Breast epithelium (tissue), 4 donors: Measurements from ENCODE around the gene NPHP4. TPM values are rescaled to one million over a fixed set of nuclear protein-coding genes. Genes with fewer than 3 reads are reported as not detected.

Experiments
- DNase-seq, 2 donors: peaks; one replicate each; pipeline ENCODE4 v3.0.0-alpha.2; 2019; ENCODE audit warnings: low spot score in 2 of 2
- H3K27ac ChIP-seq, 2 donors: fragments of 200-600 bp; sonication (generic) in 1 of 2; one replicate each; pipeline ENCODE4 v1.5.1; 2016 to 2019; ENCODE audit warnings: mild to moderate bottlenecking in 1 of 2
- H3K27me3 ChIP-seq, 2 donors: fragments of 200-600 bp; sonication (generic) in 1 of 2; one replicate each; pipeline versions ENCODE4 v1.5.1 to v1.6.0; 2017 to 2019; ENCODE audit warnings: control low read depth in 1 of 2, mild to moderate bottlenecking in 1 of 2
- H3K36me3 ChIP-seq: fragments of 200-600 bp; one replicate; pipeline ENCODE4 v1.5.1; 2019
- H3K4me1 ChIP-seq, 2 donors: fragments of 200-600 bp; sonication (generic); one replicate each; pipeline ENCODE4 v1.5.1; 2016 to 2019; ENCODE audit warnings: control low read depth in 1 of 2
- H3K4me3 ChIP-seq, 3 donors: fragments of 200-600 bp; sonication (generic); 1 replicate in 2 of 3; 2 replicates in 1 of 3; pipeline ENCODE4 v1.5.1; 2016 to 2019; ENCODE audit warnings: mild to moderate bottlenecking in 3 of 3, moderate library complexity in 2 of 3
- H3K9me3 ChIP-seq, 2 donors: fragments of 200-600 bp; sonication (generic) in 1 of 2; one replicate each; pipeline ENCODE4 v1.5.1; 2016 to 2019; ENCODE audit warnings: control low read depth in 1 of 2
- POLR2A ChIP-seq: fragments of 450-650 bp; IDR thresholded peaks from one replicate; pipeline ENCODE4 v1.6.1; 2016; ENCODE audit warnings: antibody characterized with exemption, mild to moderate bottlenecking, moderate library complexity
- POLR2AphosphoS5 ChIP-seq, 3 donors: sonication (generic); formaldehyde crosslinking; IDR thresholded peaks; one replicate each; pipeline ENCODE4 v1.6.1; 2017; ENCODE audit warnings: antibody characterized with exemption in 3 of 3
- intact Hi-C: fragments of 100-400 bp; cut with DNase I; formaldehyde crosslinking; loops from one replicate; pipeline ENCODE4 v1.15.1; 2023; ENCODE audit warnings: low total_unique reads
- total RNA-seq, 3 donors: library from RNA; depleted of rRNA; stranded (reverse); fragments of >200 nt; gene quantifications; one replicate each; pipeline ENCODE4 v1.1.0, GENCODE V29; 2016
- TF ChIP-seq, protein P1 (sequence below), 3 donors: fragments of 450-650 bp; IDR thresholded peaks; one replicate each; pipeline ENCODE4 v1.5.1; 2016 to 2017; ENCODE audit warnings: antibody characterized with exemption in 3 of 3, mild to moderate bottlenecking in 3 of 3, moderate library complexity in 3 of 3

NPHP4 gene
- total RNA-seq, 3 donors from 2014 or later: 7.0 to 18.7 (median 18.1) TPM

DNA sequence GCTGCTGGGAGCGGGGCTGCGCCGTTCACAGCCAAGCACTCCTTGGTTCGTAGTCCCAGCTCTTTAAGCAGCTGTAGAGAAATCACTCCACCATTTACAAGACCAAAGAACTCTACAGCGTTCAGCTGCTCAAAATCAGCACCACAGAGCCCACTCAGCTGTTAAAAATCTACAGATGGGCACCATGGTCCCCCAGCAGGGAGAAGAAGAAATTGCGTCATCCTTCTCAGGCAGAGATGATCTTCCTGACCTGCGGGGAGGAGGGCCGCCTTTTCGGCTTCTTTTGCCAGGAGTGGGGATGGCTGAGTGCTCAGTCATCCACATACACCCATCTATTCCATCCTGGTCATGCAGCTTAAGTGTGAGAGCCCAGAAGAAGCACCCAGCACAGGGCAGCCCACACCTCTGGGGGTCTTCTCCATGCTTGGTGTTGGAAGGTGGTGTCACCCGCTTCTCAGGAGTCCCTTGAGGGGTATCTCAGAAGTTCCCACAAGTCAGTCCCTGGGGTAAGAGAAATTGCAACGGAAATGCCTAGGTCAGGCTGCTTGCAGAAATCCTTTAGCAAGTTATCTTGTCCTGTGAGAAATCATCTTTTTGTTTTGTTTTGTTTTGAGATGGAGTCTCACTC, 163.8 kb downstream of the NPHP4 start:
- no peak for DNase-seq
- Histone ChIP-seq H3K27me3 (peaks cover 0 to 32% of the 10 kb centered on the region in 2 donors), H3K4me3 (no peak overlapping the region), H3K36me3 (no peaks in the 10 kb centered on the region), H3K27ac (no peak overlapping the region), H3K9me3 (peaks cover 0 to 4% of the 10 kb centered on the region in 2 donors), H3K4me1 (no peaks in the 10 kb centered on the region)
- intact Hi-C loops: no loop called here
- TF ChIP-seq, protein P1, sequence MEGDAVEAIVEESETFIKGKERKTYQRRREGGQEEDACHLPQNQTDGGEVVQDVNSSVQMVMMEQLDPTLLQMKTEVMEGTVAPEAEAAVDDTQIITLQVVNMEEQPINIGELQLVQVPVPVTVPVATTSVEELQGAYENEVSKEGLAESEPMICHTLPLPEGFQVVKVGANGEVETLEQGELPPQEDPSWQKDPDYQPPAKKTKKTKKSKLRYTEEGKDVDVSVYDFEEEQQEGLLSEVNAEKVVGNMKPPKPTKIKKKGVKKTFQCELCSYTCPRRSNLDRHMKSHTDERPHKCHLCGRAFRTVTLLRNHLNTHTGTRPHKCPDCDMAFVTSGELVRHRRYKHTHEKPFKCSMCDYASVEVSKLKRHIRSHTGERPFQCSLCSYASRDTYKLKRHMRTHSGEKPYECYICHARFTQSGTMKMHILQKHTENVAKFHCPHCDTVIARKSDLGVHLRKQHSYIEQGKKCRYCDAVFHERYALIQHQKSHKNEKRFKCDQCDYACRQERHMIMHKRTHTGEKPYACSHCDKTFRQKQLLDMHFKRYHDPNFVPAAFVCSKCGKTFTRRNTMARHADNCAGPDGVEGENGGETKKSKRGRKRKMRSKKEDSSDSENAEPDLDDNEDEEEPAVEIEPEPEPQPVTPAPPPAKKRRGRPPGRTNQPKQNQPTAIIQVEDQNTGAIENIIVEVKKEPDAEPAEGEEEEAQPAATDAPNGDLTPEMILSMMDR (IDR thresholded peaks at IDR 0.05): no peak
- no peak for TF ChIP-seq POLR2AphosphoS5 (IDR thresholded peaks at IDR 0.05)

DNA sequence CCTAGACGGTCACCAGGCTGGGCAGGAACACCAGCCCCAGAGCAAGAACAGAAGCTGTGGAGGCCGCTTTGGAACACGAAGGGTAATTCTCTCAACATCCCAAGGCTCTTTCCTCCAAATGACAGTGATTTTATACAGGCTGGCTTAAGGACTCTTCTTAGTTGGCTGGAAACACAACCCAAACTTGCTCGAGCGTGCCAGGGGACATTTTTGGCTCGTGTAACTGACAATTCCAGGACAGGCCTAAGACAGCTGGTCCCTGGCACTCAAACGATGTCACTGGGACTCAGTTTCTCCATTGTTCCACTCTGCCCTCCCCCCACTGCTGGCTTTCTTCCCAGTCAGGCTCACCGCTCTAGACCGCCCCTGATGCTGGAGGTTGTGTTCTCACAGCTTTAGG, 164.7 kb downstream of the NPHP4 start:
- TF ChIP-seq POLR2AphosphoS5 (IDR thresholded peaks at IDR 0.05): no peak
- TF ChIP-seq POLR2A: no peak
- TF ChIP-seq, protein P1 (IDR thresholded peaks at IDR 0.05): no peak
- no peak for DNase-seq
- no peaks in the 10 kb centered on the region for H3K4me1 ChIP-seq
- H3K36me3 ChIP-seq: no peaks in the 10 kb centered on the region
- peaks cover 0 to 4% of the 10 kb centered on the region in 2 donors for H3K9me3 ChIP-seq
- H3K27me3 ChIP-seq: peaks cover 0 to 30% of the 10 kb centered on the region in 2 donors
- no peak overlapping the region for H3K27ac ChIP-seq
- no peak overlapping the region for H3K4me3 ChIP-seq
- intact Hi-C loops: no loop called here

DNA sequence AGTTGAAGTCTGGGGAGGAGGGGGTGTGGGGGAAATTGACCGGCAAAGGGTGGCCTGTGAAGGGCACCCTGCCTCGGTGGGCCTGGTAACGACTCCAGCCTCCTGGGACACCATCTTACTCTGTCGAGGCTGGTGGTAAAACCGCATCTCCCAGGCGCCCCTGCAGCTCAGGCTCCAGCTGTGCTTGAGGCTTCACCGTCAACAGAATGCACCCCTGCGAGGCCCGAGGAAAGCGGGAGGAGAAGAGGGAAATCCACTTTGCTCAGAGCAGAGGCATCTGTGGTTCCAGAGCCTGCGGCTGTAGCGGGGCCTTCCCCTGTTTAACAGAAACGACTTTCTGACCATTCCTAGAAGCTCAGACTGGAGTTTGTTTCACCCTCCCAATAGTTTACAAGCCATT, 165.6 kb downstream of the NPHP4 start:
- Histone ChIP-seq H3K36me3 (no peaks in the 10 kb centered on the region), H3K4me1 (no peaks in the 10 kb centered on the region), H3K9me3 (peaks cover 0 to 4% of the 10 kb centered on the region in 2 donors), H3K27ac (no peak overlapping the region), H3K4me3 (no peak overlapping the region), H3K27me3 (peaks cover 0 to 29% of the 10 kb centered on the region in 2 donors)
- intact Hi-C loops: no loop called here
- TF ChIP-seq, protein P1 (IDR thresholded peaks at IDR 0.05): no peak
- TF ChIP-seq POLR2A: no peak
- no peak for TF ChIP-seq POLR2AphosphoS5 (IDR thresholded peaks at IDR 0.05)
- no peak for DNase-seq

DNA sequence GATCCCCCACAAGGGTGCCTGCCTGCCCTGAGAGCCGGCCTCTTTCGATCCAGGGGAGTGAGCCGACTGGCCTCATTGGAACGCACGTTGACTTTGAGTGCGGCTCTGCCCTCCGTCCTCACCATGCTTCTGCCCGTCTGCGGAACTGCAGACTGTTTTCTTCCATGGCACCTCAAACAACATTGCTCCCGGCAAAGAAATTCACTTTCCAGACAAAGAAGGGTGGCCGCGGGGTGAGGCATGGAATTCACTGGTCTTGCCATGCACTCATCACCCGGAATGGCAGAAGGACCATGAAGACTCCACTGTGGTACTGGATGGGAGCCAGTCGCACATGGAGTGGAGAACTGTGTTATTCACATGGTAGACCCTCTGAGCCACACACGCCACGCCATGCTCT, 169.5 kb downstream of the NPHP4 start:
- Histone ChIP-seq H3K9me3 (peaks cover 0 to 4% of the 10 kb centered on the region in 2 donors), H3K4me3 (no peak overlapping the region), H3K36me3 (no peaks in the 10 kb centered on the region), H3K4me1 (no peaks in the 10 kb centered on the region), H3K27me3 (peaks cover 0 to 19% of the 10 kb centered on the region in 2 donors), H3K27ac (no peak overlapping the region)
- no peak for DNase-seq
- intact Hi-C loops: no loop called here
- TF ChIP-seq POLR2AphosphoS5 (IDR thresholded peaks at IDR 0.05) (no peak), POLR2A (no peak)
- TF ChIP-seq, protein P1 (IDR thresholded peaks at IDR 0.05): no peak

DNA sequence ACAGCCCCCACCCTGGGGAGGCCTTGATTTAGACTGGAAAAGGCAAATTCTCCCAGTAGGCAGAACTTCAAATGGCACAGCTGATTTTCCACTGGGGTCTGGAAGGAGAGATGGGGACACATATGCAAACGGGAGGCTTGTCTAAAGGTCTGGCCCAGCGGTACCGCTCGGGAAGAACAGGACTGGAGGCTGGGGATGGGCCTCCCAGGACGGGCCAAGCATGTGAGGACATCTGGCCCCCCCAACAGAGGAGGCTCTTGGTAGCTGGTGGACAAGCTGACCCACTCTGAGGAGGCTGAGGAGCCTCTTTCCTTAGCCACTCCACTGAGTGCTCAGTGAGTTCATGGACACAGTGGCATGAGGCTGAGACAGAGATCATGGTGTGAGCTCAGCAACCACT, 170.0 kb downstream of the NPHP4 start:
- Histone ChIP-seq H3K4me1 (no peaks in the 10 kb centered on the region), H3K4me3 (no peak overlapping the region), H3K9me3 (peaks cover 0 to 4% of the 10 kb centered on the region in 2 donors), H3K27me3 (peaks cover 0 to 19% of the 10 kb centered on the region in 2 donors), H3K36me3 (no peaks in the 10 kb centered on the region), H3K27ac (no peak overlapping the region)
- intact Hi-C loops: no loop called here
- DNase-seq: no peak
- TF ChIP-seq POLR2AphosphoS5 (IDR thresholded peaks at IDR 0.05) (no peak), POLR2A (no peak)
- TF ChIP-seq, protein P1 (IDR thresholded peaks at IDR 0.05): no peak
